Breast epithelium (tissue), 4 donors: ENCODE data around the gene VSTM2B. TPM values are rescaled to one million over a fixed set of nuclear protein-coding genes. Genes with fewer than 3 reads are reported as not detected.

Experiments used
- DNase-seq, 2 donors: peaks; one replicate each; pipeline ENCODE4 v3.0.0-alpha.2; 2019; ENCODE audit warnings: low spot score in 2 of 2
- H3K27ac ChIP-seq, 2 donors: fragments of 200-600 bp; sonication (generic) in 1 of 2; one replicate each; pipeline ENCODE4 v1.5.1; 2016 to 2019; ENCODE audit warnings: mild to moderate bottlenecking in 1 of 2
- H3K27me3 ChIP-seq, 2 donors: fragments of 200-600 bp; sonication (generic) in 1 of 2; one replicate each; pipeline versions ENCODE4 v1.5.1 to v1.6.0; 2017 to 2019; ENCODE audit warnings: control low read depth in 1 of 2, mild to moderate bottlenecking in 1 of 2
- H3K36me3 ChIP-seq: fragments of 200-600 bp; one replicate; pipeline ENCODE4 v1.5.1; 2019
- H3K4me1 ChIP-seq, 2 donors: fragments of 200-600 bp; sonication (generic); one replicate each; pipeline ENCODE4 v1.5.1; 2016 to 2019; ENCODE audit warnings: control low read depth in 1 of 2
- H3K4me3 ChIP-seq, 3 donors: fragments of 200-600 bp; sonication (generic); 1 replicate in 2 of 3; 2 replicates in 1 of 3; pipeline ENCODE4 v1.5.1; 2016 to 2019; ENCODE audit warnings: mild to moderate bottlenecking in 3 of 3, moderate library complexity in 2 of 3
- H3K9me3 ChIP-seq, 2 donors: fragments of 200-600 bp; sonication (generic) in 1 of 2; one replicate each; pipeline ENCODE4 v1.5.1; 2016 to 2019; ENCODE audit warnings: control low read depth in 1 of 2
- CTCF ChIP-seq, 3 donors: fragments of 450-650 bp; IDR thresholded peaks; one replicate each; pipeline ENCODE4 v1.5.1; 2016 to 2017; ENCODE audit warnings: antibody characterized with exemption in 3 of 3, mild to moderate bottlenecking in 3 of 3, moderate library complexity in 3 of 3
- POLR2A ChIP-seq: fragments of 450-650 bp; IDR thresholded peaks from one replicate; pipeline ENCODE4 v1.6.1; 2016; ENCODE audit warnings: antibody characterized with exemption, mild to moderate bottlenecking, moderate library complexity
- POLR2AphosphoS5 ChIP-seq, 3 donors: sonication (generic); formaldehyde crosslinking; IDR thresholded peaks; one replicate each; pipeline ENCODE4 v1.6.1; 2017; ENCODE audit warnings: antibody characterized with exemption in 3 of 3
- intact Hi-C: fragments of 100-400 bp; cut with DNase I; formaldehyde crosslinking; loops from one replicate; pipeline ENCODE4 v1.15.1; 2023; ENCODE audit warnings: low total_unique reads
- total RNA-seq, 3 donors: library from RNA; depleted of rRNA; stranded (reverse); fragments of >200 nt; gene quantifications; one replicate each; pipeline ENCODE4 v1.1.0, GENCODE V29; 2016

The VSTM2B gene
- total RNA-seq, 3 donors from 2014 or later: not detected

GRCh38 chr19:29495901-29496441 lies 29.8 kb upstream of the VSTM2B start:
- Histone ChIP-seq H3K27me3 (peaks cover 0 to 10% of the 10 kb centered on the region in 2 donors), H3K4me3 (no peak overlapping the region), H3K36me3 (no peaks in the 10 kb centered on the region), H3K4me1 (no peaks in the 10 kb centered on the region), H3K27ac (no peak overlapping the region), H3K9me3 (no peaks in the 10 kb centered on the region)
- TF ChIP-seq POLR2A (no peak), CTCF (IDR thresholded peaks at IDR 0.05) (no peak), POLR2AphosphoS5 (IDR thresholded peaks at IDR 0.05) (no peak)
- intact Hi-C loops: no loop called here
- DNase-seq: no peak

GRCh38 chr19:29497241-29497640 lies 28.6 kb upstream of the VSTM2B start:
- H3K4me1 ChIP-seq: no peaks in the 10 kb centered on the region
- intact Hi-C loops: no loop called here
- H3K9me3 ChIP-seq: no peaks in the 10 kb centered on the region
- H3K27ac ChIP-seq: no peak overlapping the region
- no peak for TF ChIP-seq CTCF (IDR thresholded peaks at IDR 0.05)
- TF ChIP-seq POLR2AphosphoS5 (IDR thresholded peaks at IDR 0.05): no peak
- no peak for TF ChIP-seq POLR2A
- no peak overlapping the region for H3K4me3 ChIP-seq
- no peaks in the 10 kb centered on the region for H3K27me3 ChIP-seq
- no peak for DNase-seq
- H3K36me3 ChIP-seq: no peaks in the 10 kb centered on the region

- no peaks in the 10 kb centered on the region for H3K4me1 ChIP-seq
- no peaks in the 10 kb centered on the region for H3K27me3 ChIP-seq
- H3K36me3 ChIP-seq: no peaks in the 10 kb centered on the region
- H3K27ac ChIP-seq: no peak overlapping the region
- no peaks in the 10 kb centered on the region for H3K9me3 ChIP-seq
- H3K4me3 ChIP-seq: no peak overlapping the region
- TF ChIP-seq POLR2AphosphoS5 (IDR thresholded peaks at IDR 0.05) (no peak), POLR2A (no peak), CTCF (IDR thresholded peaks at IDR 0.05) (no peak)
- intact Hi-C loops: no loop called here
- no peak for DNase-seq
Measured at GRCh38 chr19:29497686-29498436, 27.9 kb upstream of the VSTM2B start.

- intact Hi-C loops: no loop called here
Measured at GRCh38 chr19:29499261-29499920, 26.4 kb upstream of the VSTM2B start.

More at GRCh38 chr19:29499261-29499920, 26.4 kb upstream of the VSTM2B start:
- Histone ChIP-seq H3K4me1 (no peaks in the 10 kb centered on the region), H3K27me3 (no peaks in the 10 kb centered on the region), H3K9me3 (no peaks in the 10 kb centered on the region), H3K4me3 (no peak overlapping the region), H3K27ac (no peak overlapping the region), H3K36me3 (no peaks in the 10 kb centered on the region)
- no peak for TF ChIP-seq POLR2AphosphoS5 (IDR thresholded peaks at IDR 0.05)
- no peak for TF ChIP-seq POLR2A
- no peak for TF ChIP-seq CTCF (IDR thresholded peaks at IDR 0.05)
- no peak for DNase-seq
